ENCODE results near the gene ABCB8. TPM values are rescaled to one million over a fixed set of nuclear protein-coding genes. Genes with fewer than 3 reads are reported as not detected.

Gene ABCB8
- total and polyA plus RNA-seq, 12 donors = 15.5 to 62.3 (median 51.2) TPM

DNA sequence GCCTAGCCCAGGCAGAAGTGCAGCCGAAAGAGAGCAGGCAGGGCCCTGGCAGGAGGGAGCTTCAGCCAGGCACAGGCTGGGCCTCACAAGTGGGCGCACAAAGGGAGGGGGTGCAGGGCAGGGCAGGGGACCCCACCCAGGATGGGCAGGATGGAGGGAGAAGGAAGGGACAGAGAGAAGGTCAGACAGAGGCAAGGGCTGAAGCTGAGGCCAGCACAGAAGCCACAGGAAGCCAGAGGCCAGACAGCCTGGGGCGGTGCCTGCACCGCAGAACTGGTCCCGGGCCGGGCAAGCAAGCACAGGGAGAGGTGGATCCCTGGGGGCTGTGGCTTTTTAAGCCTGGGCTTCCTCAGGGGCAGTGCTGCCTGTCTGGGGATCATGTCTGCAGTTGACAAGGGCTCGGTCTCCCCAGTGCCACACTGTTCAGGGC is 20.8 kb upstream of the ABCB8 start:
- WGBS, 4 donors = 42 to 75% (median 64%) methylated on average over 6 to 7 of the region's 7 CpGs
- no peaks in the 10 kb centered on the region for H3K4me1 ChIP-seq (replicated peaks in 1 of 2)
- TF ChIP-seq, protein P1, sequence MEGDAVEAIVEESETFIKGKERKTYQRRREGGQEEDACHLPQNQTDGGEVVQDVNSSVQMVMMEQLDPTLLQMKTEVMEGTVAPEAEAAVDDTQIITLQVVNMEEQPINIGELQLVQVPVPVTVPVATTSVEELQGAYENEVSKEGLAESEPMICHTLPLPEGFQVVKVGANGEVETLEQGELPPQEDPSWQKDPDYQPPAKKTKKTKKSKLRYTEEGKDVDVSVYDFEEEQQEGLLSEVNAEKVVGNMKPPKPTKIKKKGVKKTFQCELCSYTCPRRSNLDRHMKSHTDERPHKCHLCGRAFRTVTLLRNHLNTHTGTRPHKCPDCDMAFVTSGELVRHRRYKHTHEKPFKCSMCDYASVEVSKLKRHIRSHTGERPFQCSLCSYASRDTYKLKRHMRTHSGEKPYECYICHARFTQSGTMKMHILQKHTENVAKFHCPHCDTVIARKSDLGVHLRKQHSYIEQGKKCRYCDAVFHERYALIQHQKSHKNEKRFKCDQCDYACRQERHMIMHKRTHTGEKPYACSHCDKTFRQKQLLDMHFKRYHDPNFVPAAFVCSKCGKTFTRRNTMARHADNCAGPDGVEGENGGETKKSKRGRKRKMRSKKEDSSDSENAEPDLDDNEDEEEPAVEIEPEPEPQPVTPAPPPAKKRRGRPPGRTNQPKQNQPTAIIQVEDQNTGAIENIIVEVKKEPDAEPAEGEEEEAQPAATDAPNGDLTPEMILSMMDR (IDR thresholded peaks at IDR 0.05) = no peak
- no peak for TF ChIP-seq POLR2A (IDR thresholded peaks at IDR 0.05)
- DNase-seq = no peak
- no peak overlapping the region for H3K4me3 ChIP-seq
- peak overlapping the region in 2 of 5 donors; percentile 12 to 63 for H3K27ac ChIP-seq
- no peaks in the 10 kb centered on the region for H3K27me3 ChIP-seq
- H3K9me3 ChIP-seq (replicated peaks in 1 of 3) = no peaks in the 10 kb centered on the region
- no peaks in the 10 kb centered on the region for H3K36me3 ChIP-seq (replicated peaks in 1 of 2)
- intact Hi-C loops (cut with DNase I) = no loop called here

- no peaks in the 10 kb centered on the region for H3K9me3 ChIP-seq (replicated peaks in 1 of 3)
- intact Hi-C loops (cut with DNase I) = no loop called here
- H3K4me3 ChIP-seq = peak overlapping the region in 1 of 4 donors; percentile 38
- peak overlapping the region in 1 of 5 donors; percentile 71 for H3K27ac ChIP-seq
- no peaks in the 10 kb centered on the region for H3K4me1 ChIP-seq (replicated peaks in 1 of 2)
- peak in 2 of 7 donors; percentile 37 to 49 for DNase-seq
- no peaks in the 10 kb centered on the region for H3K36me3 ChIP-seq (replicated peaks in 1 of 2)
- TF ChIP-seq POLR2A (IDR thresholded peaks at IDR 0.05) = no peak
- TF ChIP-seq, protein P1 (IDR thresholded peaks at IDR 0.05) = no peak
- H3K27me3 ChIP-seq = no peaks in the 10 kb centered on the region
- 36 to 46% (median 40%) methylated on average over 11 of the region's 11 CpGs for WGBS, 4 donors
These were observed 20.1 kb upstream of the ABCB8 start for GRCh38 chr7:151008143-151008510.

DNA sequence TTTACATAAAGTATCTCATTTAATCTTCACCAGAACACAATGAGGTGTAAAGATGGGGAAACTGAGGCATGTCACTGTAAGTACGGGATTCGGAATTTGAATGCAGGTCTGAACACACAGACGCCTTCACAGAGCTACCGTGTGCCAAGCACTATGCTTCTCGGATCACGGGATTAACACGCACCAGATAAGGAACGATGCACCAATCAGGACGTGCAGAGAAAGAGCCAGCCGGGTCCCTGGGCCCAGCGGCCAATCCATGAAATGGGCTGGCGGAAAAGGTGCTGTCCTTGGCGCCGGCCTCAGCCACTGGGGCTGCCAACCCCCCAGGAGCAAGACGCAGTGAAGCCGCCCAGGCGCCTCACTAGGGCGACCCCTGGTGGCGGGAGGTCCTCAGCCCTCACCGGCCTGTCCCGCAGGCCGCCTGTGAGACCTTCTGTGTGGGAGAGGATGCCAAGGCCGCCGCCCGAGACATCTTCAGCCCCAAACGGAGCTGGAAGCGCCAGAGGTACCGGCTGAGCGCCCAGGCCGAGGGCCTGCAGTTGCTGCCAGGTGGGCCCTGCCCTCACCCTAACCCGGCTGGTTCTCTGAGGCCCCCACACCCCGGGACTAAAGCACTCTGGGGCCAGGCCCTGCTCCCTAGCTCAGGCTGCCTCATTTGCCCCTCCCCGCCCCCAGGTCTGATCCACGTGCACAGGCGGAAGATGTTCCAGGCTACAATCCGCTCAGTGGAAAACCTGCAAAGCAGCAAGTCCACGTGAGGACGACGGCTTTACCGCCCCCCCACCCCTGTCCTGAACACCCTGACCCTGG is 19.5 kb upstream of the ABCB8 start:
- Histone ChIP-seq H3K36me3 (replicated peaks in 1 of 2) (no peaks in the 10 kb centered on the region), H3K4me3 (peak overlapping the region in 1 of 4 donors; percentile 38), H3K27me3 (peaks cover 2% of the 10 kb centered on the region), H3K9me3 (replicated peaks in 1 of 3) (no peaks in the 10 kb centered on the region), H3K4me1 (replicated peaks in 1 of 2) (no peaks in the 10 kb centered on the region), H3K27ac (peak overlapping the region in 1 of 5 donors; percentile 71)
- peak; percentile 64 to 75 (median 71) for DNase-seq
- no peak for TF ChIP-seq POLR2A (IDR thresholded peaks at IDR 0.05)
- TF ChIP-seq, protein P1 (IDR thresholded peaks at IDR 0.05) = peak; percentile 52 to 75 (median 70)
- intact Hi-C loops (cut with DNase I) = no loop called here
- 34 to 50% (median 37%) methylated on average over 13 to 40 of the region's 40 CpGs for WGBS, 4 donors

- no peaks in the 10 kb centered on the region for H3K4me1 ChIP-seq (replicated peaks in 1 of 2)
- intact Hi-C loops (cut with DNase I) = no loop called here
- 43 to 65% (median 51%) methylated on average over 5 to 22 of the region's 22 CpGs for WGBS, 4 donors
These were observed 18.8 kb upstream of the ABCB8 start for GRCh38 chr7:151009327-151010036.

More at GRCh38 chr7:151009327-151010036, 18.8 kb upstream of the ABCB8 start:
- H3K27me3 ChIP-seq = peaks cover 6% of the 10 kb centered on the region
- TF ChIP-seq, protein P1 (IDR thresholded peaks at IDR 0.05) = no peak
- TF ChIP-seq POLR2A (IDR thresholded peaks at IDR 0.05) = no peak
- H3K9me3 ChIP-seq (replicated peaks in 1 of 3) = no peaks in the 10 kb centered on the region
- H3K36me3 ChIP-seq (replicated peaks in 1 of 2) = no peaks in the 10 kb centered on the region
- no peak overlapping the region for H3K4me3 ChIP-seq
- H3K27ac ChIP-seq = no peak overlapping the region
- DNase-seq = no peak
